Mammary microvascular endothelial cell (primary cell): ENCODE data around the gene CRK. TPM values are rescaled to one million over a fixed set of nuclear protein-coding genes. Genes with fewer than 3 reads are reported as not detected.

Experiments
- total RNA-seq: library from RNA; depleted of rRNA; stranded (reverse); fragments of >200 nt; gene quantifications from 2 replicates; pipeline ENCODE4 v1.2.3, GENCODE V29; 2015

CRK gene
- total RNA-seq: 86.4 and 90.3 TPM in 2 replicates

DNA sequence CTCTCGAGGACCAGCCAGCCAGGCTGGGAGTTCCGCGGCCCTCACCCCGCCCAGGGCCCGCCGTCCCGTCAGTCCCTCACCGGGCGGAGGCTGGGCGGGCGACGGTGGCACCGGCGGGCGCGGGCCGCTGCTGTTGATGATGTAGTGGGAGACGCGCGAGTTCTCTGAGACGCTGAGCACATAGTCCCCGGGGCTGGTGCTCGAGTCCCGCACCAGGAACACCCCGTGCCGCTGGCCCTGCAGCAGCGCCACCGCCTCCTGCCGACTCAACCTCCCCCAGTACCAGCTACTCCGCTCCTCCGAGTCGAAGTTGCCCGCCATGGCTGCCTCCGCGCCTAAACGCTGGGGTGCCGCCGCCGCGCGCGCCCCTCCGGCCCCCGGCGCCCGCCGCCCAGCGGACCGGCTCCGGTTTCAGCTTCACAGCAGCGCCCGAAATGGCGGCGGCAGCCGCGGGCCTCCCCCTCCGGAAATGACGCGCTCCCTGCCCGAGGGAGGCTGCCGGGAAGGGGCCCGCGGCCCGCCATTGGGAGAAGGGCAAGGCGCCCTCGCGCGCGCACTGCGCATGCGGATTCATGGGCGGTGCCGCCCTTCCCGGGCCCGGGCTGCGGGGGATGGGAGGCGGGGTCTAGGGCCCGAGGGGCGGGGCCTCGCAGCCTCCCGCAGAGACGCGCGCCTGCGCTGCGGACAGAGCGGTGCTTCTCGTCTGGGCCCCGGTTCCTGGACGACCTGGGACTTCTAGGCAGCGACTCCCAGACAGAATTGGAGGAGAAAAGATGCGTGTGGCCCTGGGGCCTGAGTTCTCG lies at the start of gene CRK:
Gene CRK, minus strand, starts transcription at position 436 of the 803 bp plus-strand sequence. Its CDS starts 115 bp downstream, at position 321.

GRCh38 chr17:1492249-1493206 lies 36.5 kb upstream of the CRK start, which contains the start of gene MYO1C:
Gene MYO1C, minus strand, starts transcription at chr17:1492686. Its CDS starts 199 bp downstream, at chr17:1492487.

DNA sequence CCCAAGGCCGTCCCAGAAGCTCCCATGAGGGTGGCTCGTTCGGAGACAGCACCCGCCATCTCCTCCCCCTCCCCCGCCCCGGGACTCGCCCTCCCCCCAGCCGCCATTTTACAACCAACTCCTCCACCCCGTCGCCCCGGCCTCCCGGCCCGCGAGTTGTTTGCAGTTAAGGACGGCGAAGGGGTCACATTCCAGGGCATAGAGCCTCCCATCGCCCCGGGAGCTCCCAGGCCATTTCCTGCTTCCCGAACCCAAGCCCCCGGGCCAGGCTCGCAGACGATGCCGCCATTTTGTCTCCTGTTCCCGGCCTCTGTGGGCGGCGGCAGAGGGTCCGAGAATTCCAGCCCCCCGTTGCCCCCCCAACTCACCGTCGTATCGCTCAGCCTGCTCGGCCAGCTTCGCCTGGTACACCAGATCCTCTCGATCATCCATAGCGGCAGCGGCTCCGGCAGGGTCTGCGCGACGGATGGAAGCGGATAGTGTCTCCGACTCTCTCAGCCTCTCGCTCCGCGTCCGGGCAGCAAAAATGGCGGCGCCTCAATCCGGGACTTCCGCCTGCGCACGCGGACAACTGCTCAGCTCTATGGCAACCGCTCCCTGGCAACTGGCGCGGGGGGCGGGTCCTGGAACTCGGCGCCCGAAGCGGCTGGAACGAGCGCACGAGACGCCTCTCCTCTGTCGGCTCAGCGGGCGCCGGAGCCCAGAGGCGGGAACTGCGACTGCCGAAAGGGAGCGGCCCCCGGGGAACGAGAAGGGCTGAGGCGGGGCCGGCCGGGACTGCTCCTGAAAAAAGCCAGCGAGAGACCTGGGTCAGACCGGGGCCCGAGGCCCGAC lies 56.1 kb downstream of the CRK start, which contains the start of gene YWHAE:
Gene YWHAE, minus strand, starts transcription at position 544 of the 834 bp plus-strand sequence. Its CDS starts 112 bp downstream, at position 432.

Other genes with a start within 250 kb of the CRK start
- not detected in 2 replicates for gene BHLHA9, start 185.8 kb downstream of the CRK start, total RNA-seq
- not detected in 2 replicates for gene TRARG1, start 176.6 kb downstream of the CRK start, total RNA-seq
- 1,002 and 1,183 TPM in 2 replicates for gene YWHAE, start 56.0 kb downstream of the CRK start, total RNA-seq
- 211 and 226 TPM in 2 replicates for gene MYO1C, start 36.5 kb upstream of the CRK start, total RNA-seq
- gene INPP5K, start 60.4 kb upstream of the CRK start, total RNA-seq: 59.1 and 71.8 TPM in 2 replicates
- gene PITPNA, start 106.6 kb upstream of the CRK start, total RNA-seq: 29.2 and 30.8 TPM in 2 replicates
- gene SLC43A2, start 172.6 kb upstream of the CRK start, total RNA-seq: 22.9 and 23.8 TPM in 2 replicates
- gene SCARF1, start 189.5 kb upstream of the CRK start, total RNA-seq: 102 and 105 TPM in 2 replicates
- 26.1 and 31.9 TPM in 2 replicates for gene RILP, start 193.6 kb upstream of the CRK start, total RNA-seq
- 169 and 209 TPM in 2 replicates for gene PRPF8, start 228.6 kb upstream of the CRK start, total RNA-seq